ENCODE results near the gene FOXP1.

DNA sequence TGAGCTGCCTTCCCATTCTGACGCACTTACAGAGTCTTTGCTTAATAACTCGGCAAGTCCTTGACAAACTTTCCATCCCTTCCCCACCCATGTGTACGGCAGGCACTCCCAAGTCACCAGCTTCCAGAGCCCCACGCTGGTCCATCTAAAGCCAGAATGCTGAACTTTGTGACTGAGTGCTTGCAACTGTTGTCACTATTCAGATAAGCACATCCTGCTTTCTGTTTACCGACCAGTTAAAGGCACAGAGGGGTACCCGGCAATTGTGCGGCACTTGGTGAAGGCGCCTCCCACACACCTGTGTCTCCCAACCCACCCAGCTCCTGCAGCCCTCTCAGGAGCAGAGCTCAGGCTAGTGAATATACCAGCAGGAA is 430.6 kb downstream of the FOXP1 start:
- TF ChIP-seq, protein P1, sequence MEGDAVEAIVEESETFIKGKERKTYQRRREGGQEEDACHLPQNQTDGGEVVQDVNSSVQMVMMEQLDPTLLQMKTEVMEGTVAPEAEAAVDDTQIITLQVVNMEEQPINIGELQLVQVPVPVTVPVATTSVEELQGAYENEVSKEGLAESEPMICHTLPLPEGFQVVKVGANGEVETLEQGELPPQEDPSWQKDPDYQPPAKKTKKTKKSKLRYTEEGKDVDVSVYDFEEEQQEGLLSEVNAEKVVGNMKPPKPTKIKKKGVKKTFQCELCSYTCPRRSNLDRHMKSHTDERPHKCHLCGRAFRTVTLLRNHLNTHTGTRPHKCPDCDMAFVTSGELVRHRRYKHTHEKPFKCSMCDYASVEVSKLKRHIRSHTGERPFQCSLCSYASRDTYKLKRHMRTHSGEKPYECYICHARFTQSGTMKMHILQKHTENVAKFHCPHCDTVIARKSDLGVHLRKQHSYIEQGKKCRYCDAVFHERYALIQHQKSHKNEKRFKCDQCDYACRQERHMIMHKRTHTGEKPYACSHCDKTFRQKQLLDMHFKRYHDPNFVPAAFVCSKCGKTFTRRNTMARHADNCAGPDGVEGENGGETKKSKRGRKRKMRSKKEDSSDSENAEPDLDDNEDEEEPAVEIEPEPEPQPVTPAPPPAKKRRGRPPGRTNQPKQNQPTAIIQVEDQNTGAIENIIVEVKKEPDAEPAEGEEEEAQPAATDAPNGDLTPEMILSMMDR (IDR thresholded peaks at IDR 0.05), result no peak
- no peak for TF ChIP-seq POLR2A (IDR thresholded peaks at IDR 0.05)
